CD4-positive, alpha-beta memory T cell (primary cell): ENCODE data around the gene MIOS. TPM values are rescaled to one million over a fixed set of nuclear protein-coding genes. Genes with fewer than 3 reads are reported as not detected.
A peak's percentile ranks its signal among the peaks of the same experiment; 100 is the strongest.

Source experiments
- CTCF ChIA-PET: fragments of 350-600 bp; sonication (Branson Sonifier 250); formaldehyde crosslinking; loops from one replicate; lab custom pipeline; 2021; ENCODE audit warnings: inconsistent platforms; ENCODE audit not compliant: partially characterized antibody; lab: Charles Lee
- POLR2A ChIA-PET: fragments of 350-600 bp; sonication (Branson Sonifier 250); formaldehyde crosslinking; loops from one replicate; lab custom pipeline; 2021; ENCODE audit not compliant: partially characterized antibody; lab: Charles Lee
- DNase-seq, 5 donors: peaks; one replicate each; pipeline versions ENCODE4 v3.0.0 to v3.0.0-alpha.2; 2020 to 2022; ENCODE audit warnings: mixed read lengths in 1 of 5
- H3K27ac ChIP-seq: one replicate; pipeline ENCODE4 v1.7.0; 2013; ENCODE audit warnings: low read depth, low read length
- H3K27me3 ChIP-seq: 2 replicates; pipeline ENCODE4 v1.7.0; 2013; ENCODE audit warnings: mild to moderate bottlenecking, low read length, moderate library complexity; ENCODE audit not compliant: insufficient read depth
- H3K36me3 ChIP-seq: 2 replicates; pipeline ENCODE4 v1.7.0; 2013; ENCODE audit warnings: mild to moderate bottlenecking, low read length, moderate library complexity; ENCODE audit not compliant: insufficient read depth
- H3K4me1 ChIP-seq: 2 replicates; pipeline ENCODE4 v1.7.0; 2013; ENCODE audit warnings: mild to moderate bottlenecking, low read length, moderate library complexity; ENCODE audit not compliant: insufficient read depth
- H3K4me3 ChIP-seq, 2 donors: one replicate each; pipeline ENCODE4 v1.7.0; 2013; ENCODE audit warnings: low read length in 2 of 2, mild to moderate bottlenecking in 1 of 2
- H3K9me3 ChIP-seq, 2 donors: one replicate each; pipeline ENCODE4 v1.7.0; 2013; ENCODE audit warnings: low read length in 2 of 2, control low read depth in 1 of 2; ENCODE audit not compliant: control insufficient read depth in 1 of 2
- H3K27ac Mint-ChIP-seq, 7 donors: one replicate each; pipeline ENCODE4 v1.8.0; 2020 to 2021; ENCODE audit warnings: mixed read lengths in 7 of 7, mild to moderate bottlenecking in 6 of 7, inconsistent platforms in 3 of 7, moderate library complexity in 3 of 7
- H3K27me3 Mint-ChIP-seq, 2 donors: one replicate each; pipeline ENCODE4 v1.8.0; 2020 to 2021; ENCODE audit warnings: mixed read lengths in 2 of 2
- H3K36me3 Mint-ChIP-seq, 2 donors: one replicate each; pipeline ENCODE4 v1.8.0; 2020 to 2021; ENCODE audit warnings: mixed read lengths in 2 of 2, inconsistent platforms in 1 of 2, mild to moderate bottlenecking in 1 of 2
- H3K4me1 Mint-ChIP-seq, 4 donors: one replicate each; pipeline ENCODE4 v1.8.0; 2020 to 2021; ENCODE audit warnings: mixed read lengths in 4 of 4, mild to moderate bottlenecking in 1 of 4
- H3K4me3 Mint-ChIP-seq, 8 donors: one replicate each; pipeline ENCODE4 v1.8.0; 2020 to 2021; ENCODE audit warnings: mixed read lengths in 8 of 8, mild to moderate bottlenecking in 7 of 8, moderate library complexity in 6 of 8, inconsistent platforms in 3 of 8
- H3K9me3 Mint-ChIP-seq, 8 donors: one replicate each; pipeline ENCODE4 v1.8.0; 2020 to 2021; ENCODE audit warnings: mixed read lengths in 8 of 8, mild to moderate bottlenecking in 5 of 8, inconsistent platforms in 3 of 8, moderate library complexity in 1 of 8
- intact Hi-C: fragments of 100-400 bp; cut with micrococcal nuclease; formaldehyde crosslinking; loops from one replicate; pipeline ENCODE4 v1.15.1; 2023
- polyA plus RNA-seq, 2 donors: library from polyadenylated mRNA; unstranded; fragments of 300-500 nt; fragmentation: Illumina TruSeq; gene quantifications; one replicate each; pipeline ENCODE4 v1.2.3, GENCODE V29; 2021
- total RNA-seq, 2 experiments: library from RNA; stranded (reverse); gene quantifications; one replicate each; pipeline ENCODE4 v1.2.3, GENCODE V29; 2021

Gene MIOS
- total and polyA plus RNA-seq, 4 experiments from 2014 or later, result 15.5 to 25.1 (median 19.6) TPM

DNA sequence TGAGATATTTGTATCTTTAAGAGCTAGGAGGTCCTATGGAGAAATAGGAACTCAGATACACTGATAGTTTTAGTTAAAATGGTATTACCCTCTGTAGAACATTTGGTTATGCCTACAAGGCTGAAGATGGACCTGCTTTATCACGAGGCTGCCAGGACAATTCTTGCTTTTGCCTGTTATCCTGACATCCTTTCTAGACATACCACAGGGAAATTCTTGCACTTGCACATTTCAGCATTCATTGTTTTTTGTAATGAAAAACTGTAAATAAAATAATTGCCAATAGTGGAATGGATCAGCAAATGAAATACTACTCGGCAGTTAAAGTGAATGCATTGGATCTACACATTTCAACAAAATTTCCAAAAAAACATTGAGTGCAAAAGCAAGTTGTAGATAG is 40.7 kb upstream of the MIOS start:
- no peak for DNase-seq
- Histone ChIP-seq H3K27ac (no peak overlapping the region), H3K4me3 (no peak overlapping the region), H3K9me3 (no peaks in the 10 kb centered on the region), H3K27me3 (no peaks in the 10 kb centered on the region), H3K4me1 (no peaks in the 10 kb centered on the region), H3K36me3 (no peaks in the 10 kb centered on the region)
- CTCF ChIA-PET, result interaction anchor here (1.0 kb wide), 1 partner anchor 13 kb away, joined by 3 read pairs; no protein-coding TSS in a partner anchor
- peaks cover 8 to 11% of the 10 kb centered on the region in 2 donors for H3K27me3 Mint-ChIP-seq
- no peak overlapping the region for H3K4me3 Mint-ChIP-seq
- no peaks in the 10 kb centered on the region for H3K9me3 Mint-ChIP-seq
- intact Hi-C loops, result no loop called here
- POLR2A ChIA-PET, result no interaction called here
- no peaks in the 10 kb centered on the region for H3K4me1 Mint-ChIP-seq
- no peak overlapping the region for H3K27ac Mint-ChIP-seq
- no peaks in the 10 kb centered on the region for H3K36me3 Mint-ChIP-seq

- H3K9me3 Mint-ChIP-seq, result no peaks in the 10 kb centered on the region
- no peaks in the 10 kb centered on the region for H3K4me1 Mint-ChIP-seq
- no peaks in the 10 kb centered on the region for H3K4me1 ChIP-seq
- H3K9me3 ChIP-seq, result no peaks in the 10 kb centered on the region
- no peak overlapping the region for H3K4me3 ChIP-seq
- no peak overlapping the region for H3K27ac ChIP-seq
- intact Hi-C loops, result no loop called here
- DNase-seq, result no peak
- no peaks in the 10 kb centered on the region for H3K36me3 ChIP-seq
- no peaks in the 10 kb centered on the region for H3K36me3 Mint-ChIP-seq
- H3K27ac Mint-ChIP-seq, result no peak overlapping the region
- ChIA-PET CTCF (no interaction called here), POLR2A (no interaction called here)
- H3K4me3 Mint-ChIP-seq, result no peak overlapping the region
- no peaks in the 10 kb centered on the region for H3K27me3 ChIP-seq
- H3K27me3 Mint-ChIP-seq, result peaks cover 10 to 11% of the 10 kb centered on the region in 2 donors
Observed at GRCh38 chr7:7527047-7527446, 39.6 kb upstream of the MIOS start.

DNA sequence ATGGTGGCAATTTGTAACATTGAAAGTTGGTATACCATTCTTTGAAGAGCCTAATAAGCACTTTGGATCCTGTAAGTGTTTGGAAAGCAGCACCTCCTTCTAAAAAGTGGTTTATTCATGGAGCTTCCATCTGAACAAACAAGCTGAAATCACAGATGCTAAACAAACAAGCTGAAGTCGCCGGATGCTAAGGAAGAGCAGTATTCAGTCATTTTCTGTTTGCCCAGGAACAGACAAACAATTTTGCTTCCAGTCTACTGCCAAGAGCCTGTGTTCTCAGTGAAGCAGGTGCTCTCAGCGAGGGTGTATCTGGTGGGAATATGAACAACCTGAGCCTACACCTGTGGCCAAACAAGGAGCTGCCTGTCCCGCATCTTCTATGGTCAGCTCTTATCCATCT is 37.4 kb upstream of the MIOS start:
- H3K36me3 ChIP-seq, result no peaks in the 10 kb centered on the region
- H3K9me3 Mint-ChIP-seq, result peaks cover 0 to 3% (median 0%) of the 10 kb centered on the region in 8 donors
- ChIA-PET CTCF (no interaction called here), POLR2A (no interaction called here)
- H3K4me3 ChIP-seq, result no peak overlapping the region
- H3K9me3 ChIP-seq, result no peaks in the 10 kb centered on the region
- H3K27ac ChIP-seq, result no peak overlapping the region
- H3K27ac Mint-ChIP-seq, result peak overlapping the region in 1 of 7 donors; percentile 15
- H3K4me1 ChIP-seq, result no peaks in the 10 kb centered on the region
- peaks cover 7 to 17% of the 10 kb centered on the region in 2 donors for H3K27me3 Mint-ChIP-seq
- intact Hi-C loops, result no loop called here
- H3K36me3 Mint-ChIP-seq, result no peaks in the 10 kb centered on the region
- DNase-seq, result no peak
- no peaks in the 10 kb centered on the region for H3K4me1 Mint-ChIP-seq
- H3K4me3 Mint-ChIP-seq, result no peak overlapping the region
- no peaks in the 10 kb centered on the region for H3K27me3 ChIP-seq

DNA sequence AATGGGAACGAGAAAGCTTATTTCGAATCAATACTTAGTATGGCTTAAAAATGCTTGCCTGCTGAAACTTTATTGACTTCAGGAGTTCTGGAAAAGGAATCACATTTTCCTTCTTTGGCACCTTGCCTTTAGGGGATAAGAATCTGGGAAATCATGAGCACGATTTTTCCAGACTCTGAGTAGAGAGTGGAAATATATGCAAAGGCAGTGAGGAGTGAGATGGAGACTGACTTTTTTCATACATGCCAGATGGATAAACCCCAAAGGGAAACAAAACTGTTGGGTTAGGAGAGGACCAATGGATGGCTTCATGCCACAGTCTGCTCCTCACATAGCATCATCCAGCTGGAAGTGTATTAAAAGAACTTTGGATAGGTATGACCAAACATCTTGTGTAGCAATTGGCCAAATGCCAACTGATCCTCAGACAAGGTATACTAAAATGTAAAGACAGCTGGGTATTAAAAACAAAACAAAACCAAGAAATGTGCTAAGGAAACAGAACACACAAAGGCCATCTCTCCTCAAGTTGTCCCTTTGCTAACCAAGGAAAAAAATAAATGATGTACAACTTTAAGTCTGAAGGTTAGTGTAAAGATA is 32.8 kb upstream of the MIOS start:
- Mint-ChIP-seq H3K27me3 (peaks cover 4 to 6% of the 10 kb centered on the region in 2 donors), H3K4me1 (no peaks in the 10 kb centered on the region), H3K9me3 (peaks cover 0 to 3% (median 0%) of the 10 kb centered on the region in 8 donors), H3K4me3 (no peak overlapping the region), H3K36me3 (no peaks in the 10 kb centered on the region), H3K27ac (no peak overlapping the region)
- intact Hi-C loops, result no loop called here
- Histone ChIP-seq H3K4me3 (no peak overlapping the region), H3K27ac (no peak overlapping the region), H3K36me3 (no peaks in the 10 kb centered on the region), H3K27me3 (no peaks in the 10 kb centered on the region), H3K9me3 (no peaks in the 10 kb centered on the region), H3K4me1 (no peaks in the 10 kb centered on the region)
- no peak for DNase-seq
- ChIA-PET POLR2A (no interaction called here), CTCF (no interaction called here)

GRCh38 chr7:7535691-7536090 is 31.0 kb upstream of the MIOS start, which contains the start of gene COL28A1:
Gene COL28A1, minus strand, starts transcription at chr7:7535873. Its CDS starts 2,998 bp downstream, at chr7:7532875.
- H3K27me3 Mint-ChIP-seq, result peaks cover 4 to 6% of the 10 kb centered on the region in 2 donors

GRCh38 chr7:7536396-7537019 is 30.2 kb upstream of the MIOS start:
- Histone ChIP-seq H3K4me3 (no peak overlapping the region), H3K4me1 (no peaks in the 10 kb centered on the region), H3K27me3 (no peaks in the 10 kb centered on the region), H3K9me3 (no peaks in the 10 kb centered on the region), H3K36me3 (no peaks in the 10 kb centered on the region), H3K27ac (no peak overlapping the region)
- ChIA-PET CTCF (interaction anchor here (1.1 to 2.9 kb wide), 2 partner anchors 355 to 434 kb away, joined by 3 to 14 read pairs; no protein-coding TSS in a partner anchor), POLR2A (no interaction called here)
- H3K27ac Mint-ChIP-seq, result no peak overlapping the region
- H3K9me3 Mint-ChIP-seq, result peaks cover 0 to 3% (median 0%) of the 10 kb centered on the region in 8 donors
- peaks cover 4 to 6% of the 10 kb centered on the region in 2 donors for H3K27me3 Mint-ChIP-seq
- intact Hi-C loops, result no loop called here
- no peaks in the 10 kb centered on the region for H3K36me3 Mint-ChIP-seq
- peaks cover 0 to 2% (median under 1%) of the 10 kb centered on the region in 4 donors for H3K4me1 Mint-ChIP-seq
- DNase-seq, result no peak
- H3K4me3 Mint-ChIP-seq, result no peak overlapping the region

More at GRCh38 chr7:7535691-7536090, 31.0 kb upstream of the MIOS start, which contains the start of gene COL28A1:
- peaks cover 0 to 3% (median 0%) of the 10 kb centered on the region in 8 donors for H3K9me3 Mint-ChIP-seq
- Histone ChIP-seq H3K4me3 (no peak within 1 kb of the TSS), H3K36me3 (no peaks in the 10 kb centered on the region), H3K9me3 (no peaks in the 10 kb centered on the region), H3K27ac (no peak within 1 kb of the TSS), H3K4me1 (no peaks in the 10 kb centered on the region), H3K27me3 (no peaks in the 10 kb centered on the region)
- no peaks in the 10 kb centered on the region for H3K4me1 Mint-ChIP-seq
- intact Hi-C loops, result no loop called here
- POLR2A ChIA-PET, result no interaction called here
- no peak within 1 kb of the TSS for H3K27ac Mint-ChIP-seq
- CTCF ChIA-PET, result interaction anchor here (2.9 kb wide), 1 partner anchor 433 kb away, joined by 14 read pairs; no protein-coding TSS in a partner anchor
- no peak within 1 kb of the TSS for H3K4me3 Mint-ChIP-seq
- no peaks in the 10 kb centered on the region for H3K36me3 Mint-ChIP-seq
- no peak for DNase-seq

DNA sequence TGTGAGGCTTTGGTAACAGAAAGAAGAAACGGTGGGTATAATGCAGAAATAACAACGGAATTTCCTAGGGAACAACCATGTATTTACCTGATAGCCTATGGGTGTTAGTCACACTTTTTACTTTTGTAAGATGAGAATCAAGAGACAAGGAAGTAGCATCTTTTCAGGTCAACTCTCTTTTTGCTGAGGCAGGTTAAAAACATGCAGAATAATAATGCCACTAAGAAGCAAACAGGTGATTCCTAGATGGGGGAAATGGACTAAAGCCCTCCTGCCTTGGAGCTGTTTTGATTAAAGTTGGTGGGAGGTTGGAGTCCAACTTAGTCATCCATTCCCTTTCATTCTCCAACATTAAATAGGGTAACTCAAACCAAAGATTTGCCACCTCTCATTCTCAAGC is 29.0 kb upstream of the MIOS start:
- DNase-seq, result no peak
- Histone ChIP-seq H3K4me3 (no peak overlapping the region), H3K4me1 (no peaks in the 10 kb centered on the region), H3K27ac (no peak overlapping the region), H3K27me3 (no peaks in the 10 kb centered on the region), H3K36me3 (no peaks in the 10 kb centered on the region), H3K9me3 (no peaks in the 10 kb centered on the region)
- Mint-ChIP-seq H3K9me3 (peaks cover 0 to 3% (median 0%) of the 10 kb centered on the region in 8 donors), H3K36me3 (no peaks in the 10 kb centered on the region), H3K27ac (no peak overlapping the region), H3K27me3 (peaks cover 4 to 5% of the 10 kb centered on the region in 2 donors), H3K4me3 (no peak overlapping the region), H3K4me1 (peaks cover 0 to 3% (median under 1%) of the 10 kb centered on the region in 4 donors)
- CTCF ChIA-PET, result interaction anchor here (1.3 to 2.9 kb wide), 2 partner anchors 435 to 438 kb away, joined by 3 to 14 read pairs; no protein-coding TSS in a partner anchor
- POLR2A ChIA-PET, result no interaction called here
- intact Hi-C loops, result no loop called here
